GM23338 (cell line): ENCODE results near the gene TRAF7. TPM values are rescaled to one million over a fixed set of nuclear protein-coding genes. Genes with fewer than 3 reads are reported as not detected.

ENCODE experiments used
- CTCF ChIP-seq, 2 experiments: fragments of 200-600 bp in 1 of 2; sonication (generic) in 1 of 2; conservative IDR thresholded peaks; 2 replicates each; pipeline versions ENCODE4 v1.5.1 to v1.6.1; 2016 to 2017; ENCODE audit warnings: antibody characterized with exemption in 2 of 2, low read depth in 2 of 2, mild to moderate bottlenecking in 2 of 2, moderate library complexity in 1 of 2
- ETS1 ChIP-seq: IDR thresholded peaks from 2 replicates; pipeline ENCODE4 v1.6.1; 2016; ENCODE audit warnings: antibody characterized with exemption
- NANOG ChIP-seq: IDR thresholded peaks from 2 replicates; pipeline ENCODE4 v1.6.1; 2016; ENCODE audit warnings: antibody characterized with exemption, borderline replicate concordance
- ZNF114 ChIP-seq: fragments of 250-450 bp; sonication (Bioruptor Pico); IDR thresholded peaks from 2 replicates; pipeline ENCODE4 v1.5.0; 2020; ENCODE audit warnings: mild to moderate bottlenecking, moderate library complexity
- ZNF462 ChIP-seq: fragments of 250-450 bp; sonication (Bioruptor Pico); IDR thresholded peaks from 2 replicates; pipeline ENCODE4 v1.5.0; 2020; ENCODE audit warnings: mild to moderate bottlenecking, moderate library complexity
- polyA plus RNA-seq: library from polyadenylated mRNA; unstranded; fragments of >200 nt; fragmentation: Nextera tagmentation; extraction: Ambion mirVana; gene quantifications from 2 replicates; pipeline ENCODE4 v1.2.1, GENCODE V29; 2016
- total RNA-seq: library from RNA; depleted of rRNA; stranded (reverse); fragments of >200 nt; shearing (Covaris generic); gene quantifications from 2 replicates; pipeline ENCODE4 v1.2.3, GENCODE V29; 2014

The TRAF7 gene
- total and polyA plus RNA-seq, 2 experiments from 2014 or later = 36.4 to 133 TPM

GRCh38 chr16:2171601-2172178, 16.1 kb downstream of the TRAF7 start (continued):
- TF ChIP-seq ZNF462 (CRISPR knock-in tag) = no peak
- no peak for TF ChIP-seq NANOG
- no peak for TF ChIP-seq CTCF (conservative IDR thresholded peaks at IDR 0.05; ENCODE audit: low read depth in 2 of 2)
- TF ChIP-seq ZNF114 (CRISPR knock-in tag) = no peak
- no peak for TF ChIP-seq ETS1
